Astrocyte (in vitro differentiated cells and primary cell): ENCODE data around the gene NRP1. TPM values are rescaled to one million over a fixed set of nuclear protein-coding genes. Genes with fewer than 3 reads are reported as not detected.

Source experiments
- DNase-seq: peaks from one replicate; pipeline ENCODE4 v3.0.0-alpha.2; 2010; ENCODE audit warnings: low read depth
- FAIRE-seq: peaks from 2 replicates; lab custom pipeline; 2011; peaks lifted over from hg19 to GRCh38; lab: Jason Lieb, UNC
- H2AFZ ChIP-seq: 2 replicates; pipeline ENCODE4 v1.6.0; 2012; ENCODE audit warnings: low read depth, low read length, inconsistent platforms
- H3K27ac ChIP-seq: 2 replicates; pipeline ENCODE4 v1.5.1; 2011; ENCODE audit warnings: low read depth, low read length, inconsistent platforms
- H3K27me3 ChIP-seq: 2 replicates; pipeline ENCODE4 v1.6.0; 2011; ENCODE audit warnings: low read length, inconsistent platforms; ENCODE audit not compliant: insufficient read depth
- H3K36me3 ChIP-seq: 2 replicates; pipeline ENCODE4 v1.5.1; 2011; ENCODE audit warnings: low read length, inconsistent platforms; ENCODE audit not compliant: insufficient read depth
- H3K4me1 ChIP-seq: 2 replicates; pipeline ENCODE4 v1.5.1; 2011; ENCODE audit warnings: low read length, inconsistent platforms; ENCODE audit not compliant: insufficient read depth
- H3K4me2 ChIP-seq: 2 replicates; pipeline ENCODE4 v1.6.0; 2012; ENCODE audit warnings: low read length, inconsistent platforms
- H3K4me3 ChIP-seq: 2 replicates; pipeline ENCODE4 v1.5.1; 2011; ENCODE audit warnings: low read depth, mild to moderate bottlenecking, low read length, inconsistent platforms; ENCODE audit not compliant: insufficient read depth
- H3K79me2 ChIP-seq: 2 replicates; pipeline ENCODE4 v1.6.0; 2012; ENCODE audit warnings: mild to moderate bottlenecking, low read length, inconsistent platforms; ENCODE audit not compliant: insufficient read depth
- H3K9ac ChIP-seq: 2 replicates; pipeline ENCODE4 v1.6.0; 2012; ENCODE audit warnings: mild to moderate bottlenecking, low read length, inconsistent platforms
- H3K9me3 ChIP-seq: 2 replicates; pipeline ENCODE4 v1.5.1; 2012; ENCODE audit warnings: low read depth, mild to moderate bottlenecking, low read length, inconsistent platforms; ENCODE audit not compliant: insufficient read depth
- H4K20me1 ChIP-seq: 2 replicates; pipeline ENCODE4 v1.6.0; 2012; ENCODE audit warnings: low read length, inconsistent platforms; ENCODE audit not compliant: insufficient read depth
- H3K27ac Mint-ChIP-seq: one replicate; pipeline ENCODE4 v1.8.0; 2021; ENCODE audit warnings: mild to moderate bottlenecking, mixed read lengths; ENCODE audit not compliant: unreplicated experiment
- H3K27me3 Mint-ChIP-seq: one replicate; pipeline ENCODE4 v1.8.0; 2021; ENCODE audit warnings: low read depth, mixed read lengths; ENCODE audit not compliant: unreplicated experiment
- H3K36me3 Mint-ChIP-seq: one replicate; pipeline ENCODE4 v1.8.0; 2021; ENCODE audit warnings: low read depth, mixed read lengths; ENCODE audit not compliant: unreplicated experiment
- H3K4me1 Mint-ChIP-seq: one replicate; pipeline ENCODE4 v1.8.0; 2021; ENCODE audit warnings: low read depth, mixed read lengths; ENCODE audit not compliant: unreplicated experiment
- H3K4me3 Mint-ChIP-seq: one replicate; pipeline ENCODE4 v1.8.0; 2021; ENCODE audit warnings: mild to moderate bottlenecking, moderate library complexity, mixed read lengths; ENCODE audit not compliant: unreplicated experiment
- H3K9me3 Mint-ChIP-seq: one replicate; pipeline ENCODE4 v1.8.0; 2021; ENCODE audit warnings: mild to moderate bottlenecking, mixed read lengths; ENCODE audit not compliant: unreplicated experiment
- EZH2 ChIP-seq: IDR thresholded peaks from 2 replicates; pipeline ENCODE4 v1.6.1; 2012; ENCODE audit warnings: mild to moderate bottlenecking, low read length, inconsistent platforms; ENCODE audit not compliant: insufficient read depth
- total RNA-seq: library from RNA; stranded (reverse); gene quantifications from 2 replicates; pipeline ENCODE4 v1.2.1, GENCODE V29; 2021
- TF ChIP-seq, protein P1 (sequence below): IDR thresholded peaks from 2 replicates; pipeline ENCODE4 v1.5.1; 2011; ENCODE audit warnings: low read depth, mild to moderate bottlenecking, inconsistent platforms, low read length, moderate library complexity; ENCODE audit not compliant: insufficient read depth

The NRP1 gene
- total RNA-seq, 1 donor from 2014 or later, result 59.4 TPM

DNA sequence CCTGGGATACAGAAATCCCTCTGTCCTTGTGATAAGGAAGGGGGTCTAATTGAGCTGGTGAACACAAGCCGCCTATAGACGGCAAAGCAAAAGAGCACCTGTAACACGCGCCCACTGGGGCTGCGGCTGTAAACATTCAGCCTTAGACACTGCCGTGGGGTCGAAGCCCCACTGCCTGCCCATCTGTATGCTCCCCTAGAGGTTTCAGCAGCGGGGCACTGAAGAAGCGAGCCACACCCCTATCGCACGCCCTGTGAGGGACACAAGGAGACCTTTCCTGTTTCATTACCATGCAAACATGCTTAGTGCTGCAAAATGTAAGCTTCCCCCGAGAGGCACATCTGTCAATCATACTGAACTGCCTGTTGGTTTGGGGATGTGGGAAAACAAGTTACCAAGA lies 82.1 kb downstream of the NRP1 start:
- H3K27ac ChIP-seq, result peak overlapping the region; percentile 89
- peak overlapping the region; percentile 64 for H3K9ac ChIP-seq
- peaks cover 24% of the 10 kb centered on the region for H3K79me2 ChIP-seq
- Mint-ChIP-seq H3K4me1 (peaks cover 42% of the 10 kb centered on the region), H3K9me3 (no peaks in the 10 kb centered on the region), H3K27ac (peak overlapping the region; percentile 77), H3K27me3 (no peaks in the 10 kb centered on the region), H3K4me3 (no peak overlapping the region), H3K36me3 (peaks cover 37% of the 10 kb centered on the region)
- no peak overlapping the region for H2AFZ ChIP-seq
- H3K4me3 ChIP-seq, result no peak overlapping the region
- no peak for FAIRE-seq
- H3K9me3 ChIP-seq, result no peaks in the 10 kb centered on the region
- H3K4me2 ChIP-seq, result peak overlapping the region; percentile 52
- peaks cover 35% of the 10 kb centered on the region for H3K4me1 ChIP-seq
- no peak for DNase-seq
- peaks cover 62% of the 10 kb centered on the region for H3K36me3 ChIP-seq
- H3K27me3 ChIP-seq, result no peaks in the 10 kb centered on the region
- no peaks in the 10 kb centered on the region for H4K20me1 ChIP-seq
- TF ChIP-seq, protein P1, sequence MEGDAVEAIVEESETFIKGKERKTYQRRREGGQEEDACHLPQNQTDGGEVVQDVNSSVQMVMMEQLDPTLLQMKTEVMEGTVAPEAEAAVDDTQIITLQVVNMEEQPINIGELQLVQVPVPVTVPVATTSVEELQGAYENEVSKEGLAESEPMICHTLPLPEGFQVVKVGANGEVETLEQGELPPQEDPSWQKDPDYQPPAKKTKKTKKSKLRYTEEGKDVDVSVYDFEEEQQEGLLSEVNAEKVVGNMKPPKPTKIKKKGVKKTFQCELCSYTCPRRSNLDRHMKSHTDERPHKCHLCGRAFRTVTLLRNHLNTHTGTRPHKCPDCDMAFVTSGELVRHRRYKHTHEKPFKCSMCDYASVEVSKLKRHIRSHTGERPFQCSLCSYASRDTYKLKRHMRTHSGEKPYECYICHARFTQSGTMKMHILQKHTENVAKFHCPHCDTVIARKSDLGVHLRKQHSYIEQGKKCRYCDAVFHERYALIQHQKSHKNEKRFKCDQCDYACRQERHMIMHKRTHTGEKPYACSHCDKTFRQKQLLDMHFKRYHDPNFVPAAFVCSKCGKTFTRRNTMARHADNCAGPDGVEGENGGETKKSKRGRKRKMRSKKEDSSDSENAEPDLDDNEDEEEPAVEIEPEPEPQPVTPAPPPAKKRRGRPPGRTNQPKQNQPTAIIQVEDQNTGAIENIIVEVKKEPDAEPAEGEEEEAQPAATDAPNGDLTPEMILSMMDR, result no peak
- no peak for TF ChIP-seq EZH2

DNA sequence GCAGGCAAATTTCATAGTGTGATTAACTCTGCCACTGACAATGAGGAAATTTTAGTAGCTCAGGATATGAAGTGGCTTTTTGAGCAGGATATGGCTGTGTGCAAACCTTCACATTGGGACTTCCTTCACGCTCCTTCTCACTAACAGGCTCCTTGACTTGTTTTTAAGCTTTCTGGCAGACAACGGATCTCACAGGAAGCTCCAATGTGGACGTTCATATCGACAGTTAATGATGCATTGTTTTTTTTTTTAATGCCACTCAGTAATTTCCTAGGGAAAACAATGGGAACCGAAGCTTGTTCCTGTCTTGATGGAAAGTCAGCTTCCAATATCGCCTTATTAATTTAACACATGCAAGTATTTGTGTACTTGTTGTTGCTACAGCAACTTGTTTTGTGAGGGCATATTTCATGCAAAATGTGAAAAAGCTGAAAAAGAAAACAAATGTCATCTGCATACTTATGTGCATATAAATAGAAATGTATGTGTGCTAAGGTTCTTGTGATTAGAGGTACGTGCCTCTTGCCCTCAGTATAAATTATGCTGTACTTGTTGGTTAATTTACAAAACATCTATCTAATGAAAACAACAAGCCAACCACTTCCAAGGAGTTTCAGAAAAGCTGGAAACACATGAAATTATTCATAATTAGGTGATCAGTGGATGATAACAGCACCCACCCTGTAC lies 84.7 kb downstream of the NRP1 start:
- Mint-ChIP-seq H3K4me3 (no peak overlapping the region), H3K27ac (no peak overlapping the region)
- H3K27ac ChIP-seq, result peak overlapping the region; percentile 69

More for the DNA sequence above, 84.7 kb downstream of the NRP1 start:
- peaks cover 40% of the 10 kb centered on the region for H3K4me1 Mint-ChIP-seq
- no peak overlapping the region for H2AFZ ChIP-seq
- peaks cover 36% of the 10 kb centered on the region for H3K36me3 Mint-ChIP-seq
- FAIRE-seq (no peak), DNase-seq (no peak)
- H3K27me3 ChIP-seq, result no peaks in the 10 kb centered on the region
- H3K4me1 ChIP-seq, result peaks cover 35% of the 10 kb centered on the region
- no peaks in the 10 kb centered on the region for H3K9me3 ChIP-seq
- H3K79me2 ChIP-seq, result peaks cover 25% of the 10 kb centered on the region
- no peaks in the 10 kb centered on the region for H3K27me3 Mint-ChIP-seq
- no peaks in the 10 kb centered on the region for H4K20me1 ChIP-seq
- H3K9me3 Mint-ChIP-seq, result no peaks in the 10 kb centered on the region
- peaks cover 62% of the 10 kb centered on the region for H3K36me3 ChIP-seq
- H3K4me2 ChIP-seq, result no peak overlapping the region
- no peak overlapping the region for H3K4me3 ChIP-seq
- no peak for TF ChIP-seq EZH2
- TF ChIP-seq, protein P1, result no peak
- H3K9ac ChIP-seq, result no peak overlapping the region
